ENCODE data around the gene SPOCK2. TPM values are rescaled to one million over a fixed set of nuclear protein-coding genes. Genes with fewer than 3 reads are reported as not detected.

Gene SPOCK2
- polyA plus RNA-seq, 1 donor (not counting 4 experiments of a cell fraction or from before 2014, with no cell fraction given): 0.14 TPM

GRCh38 chr10:72114706-72115450 lies 26.5 kb upstream of the SPOCK2 start:
- Histone ChIP-seq H3K4me1 (ENCODE audit: control insufficient read depth, extremely low read depth, insufficient read depth, low read length) (peaks cover under 1% of the 10 kb centered on the region), H3K9me1 (ENCODE audit: control insufficient read depth, extremely low read depth, insufficient read depth, low read length) (no peaks in the 10 kb centered on the region), H3K79me2 (ENCODE audit: control insufficient read depth, insufficient read depth, low read length) (no peaks in the 10 kb centered on the region), H3K36me3 (ENCODE audit: control insufficient read depth in 2 of 2, extremely low read depth in 1 of 2, insufficient read depth in 2 of 2, low read length in 2 of 2) (no peaks in the 10 kb centered on the region), H3K4me2 (ENCODE audit: control insufficient read depth, extremely low read depth, insufficient read depth, low read depth, low read length) (no peak overlapping the region), H4K20me1 (ENCODE audit: control insufficient read depth, extremely low read depth, insufficient read depth, low read length) (no peaks in the 10 kb centered on the region), H3K9ac (ENCODE audit: control insufficient read depth, extremely low read depth, insufficient read depth, low read length) (no peak overlapping the region), H2AFZ (ENCODE audit: control insufficient read depth, low read length) (no peak overlapping the region), H3K4me3 (ENCODE audit: control insufficient read depth in 2 of 3, extremely low read depth in 1 of 3, insufficient read depth in 2 of 3, low read depth in 1 of 3, low read length in 3 of 3) (no peak overlapping the region), H3K27ac (ENCODE audit: control insufficient read depth, insufficient read depth, low read length) (no peak overlapping the region), H3K9me3 (ENCODE audit: control insufficient read depth, low read depth, low read length) (no peaks in the 10 kb centered on the region), H3K27me3 (ENCODE audit: control insufficient read depth, extremely low read depth, insufficient read depth, low read length) (no peaks in the 10 kb centered on the region)
- DNase-seq (ENCODE audit: low read depth, low spot score) (no peak), FAIRE-seq (no peak)
- dilution Hi-C loops (cut with MboI; ENCODE audit: extremely low pct_ligation_motif_present, low sequenced_read_pairs): no loop called here
- TF ChIP-seq CTCF (optimal IDR thresholded peaks at IDR 0.05 in 1 of 3, IDR thresholded peaks at IDR 0.05 in 1 of 3, conservative IDR thresholded peaks at IDR 0.05 in 1 of 3; ENCODE audit: extremely low read depth in 1 of 3, insufficient read depth in 2 of 3, low read length in 3 of 3) (no peak), EZH2 (IDR thresholded peaks at IDR 0.05; ENCODE audit: low read length) (no peak)

GRCh38 chr10:72110673-72111401 lies 22.5 kb upstream of the SPOCK2 start:
- no peak for DNase-seq (ENCODE audit: low read depth, low spot score)
- H3K9me1 ChIP-seq (ENCODE audit: control insufficient read depth, extremely low read depth, insufficient read depth, low read length): no peaks in the 10 kb centered on the region
- no peak overlapping the region for H3K4me3 ChIP-seq (ENCODE audit: control insufficient read depth in 2 of 3, extremely low read depth in 1 of 3, insufficient read depth in 2 of 3, low read depth in 1 of 3, low read length in 3 of 3)
- H3K4me1 ChIP-seq (ENCODE audit: control insufficient read depth, extremely low read depth, insufficient read depth, low read length): peaks cover 29% of the 10 kb centered on the region
- TF ChIP-seq EZH2 (IDR thresholded peaks at IDR 0.05; ENCODE audit: low read length): no peak
- TF ChIP-seq CTCF (optimal IDR thresholded peaks at IDR 0.05 in 1 of 3, IDR thresholded peaks at IDR 0.05 in 1 of 3, conservative IDR thresholded peaks at IDR 0.05 in 1 of 3; ENCODE audit: extremely low read depth in 1 of 3, insufficient read depth in 2 of 3, low read length in 3 of 3): no peak
- H3K27me3 ChIP-seq (ENCODE audit: control insufficient read depth, extremely low read depth, insufficient read depth, low read length): no peaks in the 10 kb centered on the region
- dilution Hi-C loops (cut with MboI; ENCODE audit: extremely low pct_ligation_motif_present, low sequenced_read_pairs): no loop called here
- no peaks in the 10 kb centered on the region for H3K9me3 ChIP-seq (ENCODE audit: control insufficient read depth, low read depth, low read length)
- H3K9ac ChIP-seq (ENCODE audit: control insufficient read depth, extremely low read depth, insufficient read depth, low read length): no peak overlapping the region
- no peak for FAIRE-seq
- H3K4me2 ChIP-seq (ENCODE audit: control insufficient read depth, extremely low read depth, insufficient read depth, low read depth, low read length): no peak overlapping the region
- no peak overlapping the region for H2AFZ ChIP-seq (ENCODE audit: control insufficient read depth, low read length)
- no peaks in the 10 kb centered on the region for H3K79me2 ChIP-seq (ENCODE audit: control insufficient read depth, insufficient read depth, low read length)
- no peaks in the 10 kb centered on the region for H3K36me3 ChIP-seq (ENCODE audit: control insufficient read depth in 2 of 2, extremely low read depth in 1 of 2, insufficient read depth in 2 of 2, low read length in 2 of 2)
- H4K20me1 ChIP-seq (ENCODE audit: control insufficient read depth, extremely low read depth, insufficient read depth, low read length): no peaks in the 10 kb centered on the region
- no peak overlapping the region for H3K27ac ChIP-seq (ENCODE audit: control insufficient read depth, insufficient read depth, low read length)
